Kidney capillary endothelial cell (primary cell): ENCODE measurements around the gene TRIM47.
A peak's percentile ranks its signal among the peaks of the same experiment; 100 is the strongest.
"Not testable (repeated sequence)": the region's sequence is repeated elsewhere in the genome, so short reads cannot be mapped to it uniquely, and the experiment has no call there.

ENCODE experiments used
- DNase-seq: peaks from one replicate; pipeline ENCODE4 v3.0.0-alpha.2; 2018; ENCODE audit warnings: low spot score

The TRIM47 gene

DNA sequence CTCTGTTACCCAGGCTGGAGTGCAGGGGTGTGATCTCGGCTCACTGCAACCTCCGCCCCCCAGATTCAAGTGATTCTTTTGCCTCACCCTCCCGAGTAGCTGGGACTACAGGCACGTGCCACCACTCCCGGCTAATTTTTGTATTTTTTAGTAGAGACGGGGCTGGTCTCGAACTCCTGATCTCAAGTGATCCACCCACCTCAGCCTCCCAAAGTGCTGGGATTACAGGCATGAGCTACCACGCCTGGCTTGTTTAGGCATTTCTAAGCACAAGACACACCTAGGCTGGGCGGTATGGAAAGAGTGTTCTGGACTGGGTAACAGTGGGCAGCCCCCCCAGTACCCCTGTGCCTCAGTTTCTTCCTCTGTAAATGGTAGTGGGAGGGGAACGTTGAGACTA lies 8.2 kb downstream of the TRIM47 start:
- not testable (repeated sequence) for DNase-seq

DNA sequence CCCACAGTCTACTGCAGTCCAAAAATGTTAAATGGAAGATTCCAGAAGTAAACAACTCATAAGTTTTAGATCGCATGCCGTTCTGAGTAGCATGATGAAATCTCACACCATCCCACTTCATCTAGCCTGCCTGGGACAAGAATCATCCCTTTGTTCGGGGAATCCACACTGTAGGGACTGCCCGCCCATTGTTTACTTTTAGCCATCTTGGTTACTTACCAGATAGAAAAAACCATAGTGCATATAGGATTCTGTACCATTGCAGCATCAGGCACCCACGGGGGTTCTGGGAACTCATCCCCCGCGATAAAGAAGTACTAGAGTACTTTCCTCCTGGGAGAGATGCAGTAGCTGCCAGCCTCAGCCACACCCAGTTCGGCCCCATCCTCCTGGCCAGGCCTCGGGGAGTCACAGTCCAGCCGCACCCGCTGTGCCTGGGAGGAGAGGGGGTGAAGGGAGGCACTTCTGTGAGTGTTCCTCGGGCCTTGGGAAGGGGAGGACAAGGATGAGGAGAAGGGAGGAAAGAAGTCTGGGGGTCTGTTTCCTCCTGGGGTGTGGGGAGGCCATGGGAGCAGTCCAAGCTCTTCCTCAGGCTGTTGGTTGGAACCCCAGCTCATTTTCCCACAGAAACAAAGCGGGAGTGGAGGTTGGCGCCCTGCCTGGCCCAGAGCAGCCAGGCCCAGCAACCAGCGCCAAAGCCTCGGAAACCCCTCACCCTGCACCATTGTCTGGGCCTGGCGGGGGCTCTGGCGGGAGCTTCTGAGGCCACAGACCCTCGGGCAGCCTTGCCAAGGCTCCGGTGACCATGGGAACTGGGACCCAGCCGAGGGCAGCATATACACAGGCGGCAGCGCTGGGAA lies 8.9 kb downstream of the TRIM47 start:
- DNase-seq = no peak

DNA sequence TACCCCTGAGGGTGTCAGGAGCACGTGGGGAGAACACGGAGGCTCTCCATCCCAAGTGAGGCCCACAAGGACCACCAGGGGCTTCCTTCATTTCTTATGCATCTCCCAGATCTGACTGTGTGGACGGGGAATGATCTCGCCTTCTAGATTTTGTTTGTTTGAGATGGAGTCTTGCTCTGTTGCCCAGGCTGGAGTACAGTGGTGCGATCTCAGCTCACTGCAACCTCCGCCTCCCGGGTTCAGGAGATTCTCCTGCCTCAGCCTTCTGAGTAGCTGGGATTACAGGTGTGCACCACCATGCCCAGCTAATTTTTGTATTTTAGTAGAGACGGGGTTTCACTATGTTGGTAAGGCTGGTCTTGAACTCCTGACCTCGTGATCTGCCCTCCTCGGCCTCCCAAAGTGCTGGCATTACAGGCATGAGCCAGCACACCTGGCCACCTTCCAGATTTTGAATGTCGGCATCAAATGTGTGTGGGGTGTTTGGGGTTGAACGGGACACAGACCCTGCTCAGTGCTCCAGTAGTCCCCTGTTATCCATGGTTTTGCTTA lies 9.6 kb downstream of the TRIM47 start:
- DNase-seq = not testable (repeated sequence)

DNA sequence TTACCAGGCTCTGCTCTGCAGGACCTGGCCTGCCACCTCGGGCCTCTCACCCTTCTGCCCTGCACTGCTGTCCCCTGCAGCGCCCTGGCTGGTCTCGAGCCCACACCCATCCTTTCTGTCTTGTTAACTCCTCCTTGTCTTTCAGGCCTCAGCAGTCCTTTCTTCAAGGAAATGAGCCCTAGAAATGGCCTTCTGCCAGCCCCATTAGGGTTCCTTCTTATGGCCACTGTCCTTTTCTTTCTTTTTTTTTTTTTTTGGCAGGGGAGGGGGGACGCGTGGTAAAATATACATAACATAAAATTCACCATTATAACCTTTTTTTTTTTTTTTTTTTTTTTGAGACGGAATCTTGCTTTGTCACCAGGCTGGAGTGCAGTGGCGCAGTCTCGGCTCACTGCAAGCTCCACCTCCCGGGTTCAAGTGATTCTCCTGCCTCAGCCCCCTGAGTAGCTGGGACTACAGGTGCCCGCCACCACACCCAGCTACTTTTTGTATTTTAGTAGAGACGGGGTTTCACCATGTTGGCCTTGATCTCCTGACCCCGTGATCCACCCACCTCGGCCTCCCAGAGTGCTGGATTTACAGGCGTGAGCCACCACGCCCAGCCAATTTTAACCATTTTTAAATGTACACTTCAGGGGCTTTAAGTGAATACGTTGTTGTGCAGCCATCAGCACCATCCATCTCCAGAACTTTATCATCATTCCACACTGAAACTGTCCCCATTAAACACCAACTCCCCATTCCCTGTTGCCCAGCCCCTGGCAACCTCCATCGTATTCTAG lies 12.8 kb downstream of the TRIM47 start:
- DNase-seq = not testable (repeated sequence)

DNA sequence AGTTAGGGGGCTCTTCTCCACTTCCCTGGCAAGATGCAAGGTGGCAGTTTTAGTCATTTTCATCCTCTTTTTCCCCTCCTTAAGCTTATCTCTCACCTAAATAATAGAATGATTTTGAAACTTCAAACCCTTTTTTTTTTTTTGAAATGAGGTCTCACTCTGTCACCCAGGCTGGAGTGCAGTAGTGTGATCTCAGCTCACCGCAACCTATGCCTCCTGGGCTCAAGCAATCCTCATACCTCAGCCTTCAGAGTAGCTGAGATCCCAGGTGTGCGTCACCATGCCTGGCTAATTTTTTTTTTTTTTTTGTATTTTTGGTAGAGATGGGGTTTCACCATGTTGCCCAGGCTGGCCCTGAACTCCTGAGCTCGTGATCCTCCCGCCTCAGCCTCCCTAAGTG lies 13.5 kb downstream of the TRIM47 start:
- DNase-seq = not testable (repeated sequence)

DNA sequence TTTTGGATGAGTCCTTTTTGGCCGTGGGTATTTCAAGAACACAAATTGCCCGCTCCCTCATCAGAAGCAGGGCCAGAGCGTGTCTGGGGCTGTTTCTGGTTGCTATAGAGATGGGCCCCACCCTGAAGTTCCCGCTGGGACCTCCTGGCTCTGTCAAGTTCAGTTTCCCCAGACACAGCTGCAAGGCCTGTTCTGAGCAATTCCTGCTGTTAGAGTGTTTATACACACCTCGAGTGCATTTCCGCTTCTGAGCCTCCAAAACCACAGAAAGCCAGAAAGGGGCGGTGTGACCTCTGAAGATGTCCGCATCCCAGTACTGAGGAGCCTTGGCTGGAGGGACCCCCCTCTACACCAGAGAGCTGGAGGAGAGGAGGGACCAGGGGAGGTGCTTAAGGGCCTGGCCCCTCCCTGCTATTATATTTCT lies 13.9 kb downstream of the TRIM47 start:
- no peak for DNase-seq

DNA sequence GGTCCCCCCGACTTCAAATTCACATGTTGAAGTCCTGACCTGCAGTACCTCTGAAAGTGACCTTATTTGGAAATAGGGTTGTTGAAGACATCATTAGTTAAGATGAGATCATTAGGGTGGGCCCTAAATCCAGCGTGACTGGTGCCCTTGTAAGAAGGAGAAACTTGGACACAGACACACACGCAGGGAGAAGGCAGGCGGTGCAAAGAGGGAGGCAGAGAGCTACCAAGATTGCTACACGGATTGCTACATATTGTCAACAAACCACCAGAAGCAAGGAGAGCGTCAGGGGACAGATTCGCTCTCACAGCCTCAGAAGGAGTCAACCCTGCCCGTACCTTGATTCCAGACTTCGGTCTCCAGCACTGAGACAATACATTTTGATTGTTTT lies 16.5 kb downstream of the TRIM47 start:
- no peak for DNase-seq

DNA sequence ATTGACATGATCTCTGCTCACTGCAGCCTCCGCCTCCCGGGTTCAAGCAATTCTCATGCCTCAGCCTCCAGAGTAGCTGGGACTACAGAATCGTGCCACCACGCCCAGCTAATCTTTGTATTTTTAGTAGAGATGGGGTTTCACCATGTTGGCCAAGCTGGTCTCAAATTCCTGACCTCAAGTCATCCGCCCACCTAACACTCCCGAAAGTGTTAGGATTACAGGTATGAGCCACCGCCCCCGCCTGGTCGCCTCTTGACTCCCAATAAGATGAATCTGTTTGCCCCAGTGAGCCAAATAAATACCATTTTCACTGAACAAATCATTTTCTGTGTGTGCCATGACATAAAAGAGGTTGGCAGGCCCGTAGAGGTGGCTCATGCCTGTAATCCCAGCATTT lies 19.0 kb downstream of the TRIM47 start:
- not testable (repeated sequence) for DNase-seq

DNA sequence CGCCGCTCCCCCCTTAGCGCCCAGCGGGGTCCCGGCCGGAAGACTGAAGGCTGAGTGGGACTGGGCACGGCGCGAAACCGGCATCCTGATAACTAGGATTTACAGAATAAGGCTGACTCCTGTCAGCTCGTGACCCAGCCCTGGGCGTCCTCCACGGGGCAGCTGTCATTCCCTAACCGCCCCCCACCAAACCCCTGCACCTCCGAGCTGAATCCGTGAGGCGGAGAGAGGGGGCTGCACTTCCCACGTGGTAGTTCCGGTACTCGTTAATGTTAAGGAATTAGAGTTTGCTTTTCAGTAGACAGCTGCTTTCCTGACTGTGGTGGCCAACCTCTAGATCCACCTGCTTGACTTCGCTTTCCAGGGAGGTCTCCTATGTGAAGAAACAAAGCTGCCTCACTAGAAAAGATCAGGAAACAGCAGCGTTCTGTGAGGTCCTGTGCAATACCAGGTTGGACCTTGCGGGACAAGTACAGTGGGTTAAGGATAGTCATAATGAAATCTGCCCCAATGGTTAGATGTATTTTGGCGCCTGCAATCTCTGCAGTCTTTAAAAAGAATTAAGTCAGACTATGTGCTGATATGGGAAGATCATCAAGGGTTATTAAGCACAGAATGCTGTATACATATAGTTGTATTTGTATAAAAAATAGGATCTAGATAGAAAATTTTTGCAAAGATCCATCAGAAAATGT lies 22.2 kb downstream of the TRIM47 start:
- no peak for DNase-seq

DNA sequence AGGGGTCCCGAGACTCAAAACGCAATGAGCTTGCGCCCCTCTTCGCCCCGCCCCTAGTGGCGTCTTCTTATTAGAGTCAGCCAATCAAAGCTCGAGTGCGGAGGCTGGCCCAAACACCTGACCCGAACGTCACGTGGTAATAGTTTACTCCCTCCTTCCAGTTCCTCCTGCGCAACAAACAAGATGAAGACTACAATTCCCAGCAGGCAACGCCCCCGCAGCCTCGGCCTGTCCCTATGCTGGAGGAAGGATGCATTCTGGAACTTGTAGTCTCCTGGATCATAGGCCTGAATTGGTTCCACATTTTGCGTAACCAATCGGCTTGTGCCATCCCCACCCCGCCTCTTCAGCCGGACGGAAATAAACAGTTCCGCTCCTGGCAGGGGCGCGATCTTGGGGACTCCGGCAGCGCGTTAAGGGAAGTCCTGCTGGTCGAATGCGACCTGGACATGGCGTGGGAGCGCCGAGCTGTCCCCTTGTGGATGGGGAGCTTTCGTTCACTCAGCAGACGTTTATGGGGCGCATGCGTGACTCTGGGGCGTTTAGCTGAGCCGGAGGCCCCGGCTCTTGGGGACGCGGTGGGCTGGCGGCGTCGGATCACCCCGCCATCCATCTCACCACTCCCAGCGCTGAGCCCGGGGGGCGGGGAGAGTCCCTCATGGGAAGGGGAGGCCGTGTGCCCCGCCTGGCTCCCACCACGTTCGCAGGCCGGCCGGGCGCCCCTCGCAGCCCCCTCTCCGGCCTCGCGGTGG lies 22.9 kb downstream of the TRIM47 start, which contains the start of gene WBP2:
TSS of gene WBP2 (minus strand) at position 26 of the 752 bp plus-strand sequence. CDS start 38 bp downstream, outside the sequence.
- DNase-seq = peak; percentile 99

DNA sequence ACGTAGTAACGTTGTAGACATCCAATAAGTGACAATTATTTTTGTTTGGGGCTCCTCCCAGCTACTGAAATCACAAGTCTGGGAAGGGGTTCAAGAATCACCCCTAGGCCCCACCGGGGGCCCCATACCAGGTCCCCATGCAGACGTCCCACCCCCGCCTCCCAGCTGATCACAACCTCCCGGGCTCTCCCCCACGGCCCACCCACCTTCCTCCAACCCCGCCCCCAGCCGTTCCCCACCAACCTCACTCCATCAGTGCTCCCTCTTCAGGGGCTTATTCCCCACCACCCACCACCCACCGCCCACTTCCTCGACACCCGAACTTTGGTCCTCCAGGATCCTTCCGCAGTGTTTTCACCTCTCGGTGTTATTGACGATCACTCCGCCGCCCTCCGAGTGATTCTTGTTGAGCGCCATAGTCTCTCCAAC lies 23.5 kb downstream of the TRIM47 start:
- DNase-seq = no peak

DNA sequence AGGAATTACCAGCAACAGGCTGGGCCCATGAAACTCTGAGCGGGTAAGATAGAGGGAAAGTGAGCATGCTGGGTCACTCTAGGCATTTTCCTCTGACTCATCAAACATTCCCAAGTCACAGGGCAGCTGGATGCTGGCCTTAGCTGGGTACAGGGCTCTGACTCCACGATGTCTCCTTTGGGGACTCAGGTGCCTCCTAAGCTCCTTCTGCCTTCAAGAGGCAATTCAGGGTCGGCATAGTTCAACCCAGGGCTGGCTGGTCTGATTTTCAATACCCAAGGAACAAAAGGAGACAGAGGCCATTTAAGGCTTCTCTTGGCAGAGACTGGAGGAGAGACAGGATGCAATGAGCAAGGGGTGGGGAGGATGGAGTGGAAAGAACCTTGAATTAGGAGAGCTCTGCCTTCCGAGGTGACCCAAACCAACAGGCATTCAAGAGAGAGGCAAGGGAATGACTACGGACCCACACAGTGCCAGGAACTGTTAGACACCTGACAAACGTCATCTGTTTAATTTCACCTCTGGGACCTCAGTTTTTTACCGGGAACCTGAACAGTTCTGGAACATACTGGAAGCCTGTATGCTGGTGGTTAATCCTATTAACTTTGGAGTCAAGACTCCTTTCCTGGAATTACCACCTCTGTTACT lies 24.2 kb downstream of the TRIM47 start:
- DNase-seq = peak; percentile 70

DNA sequence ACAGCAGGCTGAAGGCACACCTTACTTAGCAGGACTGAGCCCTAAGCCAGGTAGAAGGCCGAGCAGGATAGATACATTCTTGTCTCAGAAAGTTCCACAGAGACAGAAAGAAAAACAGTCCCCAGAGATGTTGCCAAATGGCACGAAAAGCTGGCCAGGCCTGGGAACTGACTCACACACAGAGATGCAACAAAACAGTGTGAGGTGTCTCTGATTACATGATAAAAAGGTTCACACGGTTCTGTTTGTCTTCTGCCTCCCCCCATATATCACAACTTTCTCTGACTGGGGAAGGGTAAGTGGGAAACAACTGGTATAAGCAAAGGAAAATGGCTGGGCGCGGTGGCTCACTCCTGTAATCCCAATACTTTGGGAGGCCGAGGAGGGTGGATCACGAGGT lies 24.9 kb downstream of the TRIM47 start:
- no peak for DNase-seq

DNA sequence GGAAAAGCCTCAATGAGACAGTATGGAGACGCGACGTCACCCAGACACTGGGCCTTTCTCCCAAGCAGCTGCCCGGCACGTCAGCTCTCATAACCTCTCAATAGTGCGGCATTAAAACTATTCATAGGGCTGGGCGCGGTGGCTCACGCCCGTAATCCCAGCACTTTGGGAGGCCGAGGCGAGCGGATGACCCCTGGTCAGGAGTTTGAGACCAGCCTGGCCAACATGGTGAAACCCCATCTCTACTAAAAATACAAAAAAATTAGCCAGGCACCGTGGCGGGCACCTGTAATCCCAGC lies 26.7 kb downstream of the TRIM47 start:
- not testable (repeated sequence) for DNase-seq

DNA sequence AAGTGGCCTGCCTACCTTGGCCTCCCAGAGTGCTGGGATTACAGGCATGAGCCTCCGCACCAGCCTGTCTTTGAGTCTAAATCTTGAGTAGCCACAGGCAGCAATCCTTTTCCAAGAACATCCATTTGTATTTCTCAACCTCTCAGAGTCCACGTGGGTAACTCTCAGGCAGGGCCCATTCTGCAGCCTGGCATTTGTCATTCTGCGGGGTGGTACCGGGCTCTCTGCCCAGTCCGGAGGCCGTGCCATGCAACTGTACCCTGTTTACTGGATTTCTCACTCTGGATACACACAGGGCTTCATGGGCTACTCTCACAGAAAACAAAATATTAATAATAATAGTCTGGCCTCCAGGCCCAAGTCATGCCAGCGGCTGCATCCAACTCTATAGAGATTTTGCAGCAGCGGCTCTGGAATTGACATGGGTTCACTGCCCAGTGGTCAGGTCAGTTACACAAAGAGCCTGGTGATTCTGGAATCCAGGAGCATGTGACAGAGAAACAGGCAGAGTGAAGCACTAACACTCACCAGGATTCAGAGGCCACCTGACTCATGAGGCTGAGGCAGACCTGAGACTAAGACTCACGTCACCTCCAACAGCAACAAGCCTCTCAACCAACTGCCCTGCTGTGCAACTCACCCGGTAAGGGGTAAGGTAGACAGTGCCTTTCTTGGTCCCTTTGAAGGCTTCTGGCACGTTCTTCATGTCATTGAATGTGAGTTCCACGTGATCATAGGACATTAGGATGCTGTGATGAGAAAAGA lies 27.3 kb downstream of the TRIM47 start:
- no peak for DNase-seq

DNA sequence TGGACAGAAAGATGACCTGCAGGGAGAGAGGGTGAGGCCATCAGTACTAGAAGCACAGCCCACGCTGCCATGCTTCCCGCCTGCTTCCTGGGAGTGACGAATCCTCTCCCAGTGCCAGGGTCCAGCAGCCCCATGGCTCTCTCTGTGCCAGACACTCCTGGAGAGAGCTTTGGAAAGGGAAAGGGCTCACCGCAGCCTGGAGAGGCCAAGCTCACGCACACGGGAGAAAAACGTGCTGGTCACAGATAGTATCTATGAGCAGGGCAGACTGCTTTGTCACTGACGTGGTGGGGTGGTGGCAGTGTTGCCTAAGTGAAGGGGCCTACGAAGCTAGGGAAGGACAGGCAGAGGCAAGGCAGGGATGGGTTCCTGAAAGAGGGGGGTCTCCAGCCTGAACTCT lies 28.7 kb downstream of the TRIM47 start:
- no peak for DNase-seq

DNA sequence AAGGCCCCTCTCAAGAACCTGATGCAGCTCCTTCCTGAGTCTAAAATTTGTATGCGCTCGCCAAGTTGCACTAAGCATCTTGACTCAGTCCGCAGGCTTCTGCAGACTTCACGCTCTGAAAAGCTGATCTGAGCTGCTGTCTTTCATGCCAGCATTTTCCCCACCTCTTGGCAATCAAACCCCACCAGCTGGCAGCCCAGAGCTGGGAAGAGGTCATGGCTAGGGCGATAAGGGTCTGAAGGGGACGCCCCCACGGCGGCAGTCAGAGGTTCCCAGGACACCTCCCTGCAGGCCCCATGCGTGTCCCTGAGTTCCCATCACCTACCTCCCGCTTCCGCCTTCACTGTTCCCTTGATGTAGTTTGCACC lies 29.1 kb downstream of the TRIM47 start:
- no peak for DNase-seq

DNA sequence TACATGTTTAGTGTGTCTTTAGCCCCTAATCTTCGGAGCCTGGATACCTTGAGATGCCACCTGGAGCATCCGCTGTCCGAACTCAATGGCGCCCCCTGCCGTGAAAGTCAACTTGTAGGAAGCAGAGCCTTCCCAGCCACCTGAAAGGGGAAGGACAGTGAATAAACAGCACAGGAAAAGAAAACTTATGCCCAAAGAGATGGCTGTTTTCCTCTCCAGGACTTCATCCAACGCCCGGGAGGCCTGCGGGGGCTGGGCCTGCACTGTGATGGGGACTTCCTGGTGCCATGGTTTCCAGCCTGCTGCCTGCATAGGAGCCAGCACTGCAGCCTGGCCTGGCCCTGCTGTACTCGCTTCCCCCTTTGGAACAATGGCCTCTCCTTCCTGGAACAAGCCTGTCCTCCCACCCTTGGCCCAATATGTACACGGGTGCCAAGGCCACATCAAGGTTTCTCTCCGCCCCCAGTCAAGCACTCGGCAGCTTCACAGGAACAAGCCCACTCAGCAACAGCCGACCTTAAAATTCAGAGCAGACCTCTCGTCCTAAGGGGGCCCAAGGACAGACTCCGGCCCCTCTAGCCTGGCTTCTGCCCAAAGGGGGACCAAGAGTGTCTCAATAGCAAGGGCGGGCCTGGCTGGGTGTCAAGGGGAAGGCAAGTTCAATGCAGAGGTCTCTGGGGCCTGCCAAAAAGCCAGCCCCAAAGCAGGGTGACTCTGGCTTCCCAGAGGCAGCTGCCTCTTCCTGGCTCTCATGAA lies 29.7 kb downstream of the TRIM47 start:
- DNase-seq = peak; percentile 68
